ENCODE data around the gene B3GAT1.
A peak's percentile ranks its signal among the peaks of the same experiment; 100 is the strongest.
"Not testable (repeated sequence)": the region's sequence is repeated elsewhere in the genome, so short reads cannot be mapped to it uniquely, and the experiment has no call there.

Gene B3GAT1, protein sequence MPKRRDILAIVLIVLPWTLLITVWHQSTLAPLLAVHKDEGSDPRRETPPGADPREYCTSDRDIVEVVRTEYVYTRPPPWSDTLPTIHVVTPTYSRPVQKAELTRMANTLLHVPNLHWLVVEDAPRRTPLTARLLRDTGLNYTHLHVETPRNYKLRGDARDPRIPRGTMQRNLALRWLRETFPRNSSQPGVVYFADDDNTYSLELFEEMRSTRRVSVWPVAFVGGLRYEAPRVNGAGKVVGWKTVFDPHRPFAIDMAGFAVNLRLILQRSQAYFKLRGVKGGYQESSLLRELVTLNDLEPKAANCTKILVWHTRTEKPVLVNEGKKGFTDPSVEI

DNA sequence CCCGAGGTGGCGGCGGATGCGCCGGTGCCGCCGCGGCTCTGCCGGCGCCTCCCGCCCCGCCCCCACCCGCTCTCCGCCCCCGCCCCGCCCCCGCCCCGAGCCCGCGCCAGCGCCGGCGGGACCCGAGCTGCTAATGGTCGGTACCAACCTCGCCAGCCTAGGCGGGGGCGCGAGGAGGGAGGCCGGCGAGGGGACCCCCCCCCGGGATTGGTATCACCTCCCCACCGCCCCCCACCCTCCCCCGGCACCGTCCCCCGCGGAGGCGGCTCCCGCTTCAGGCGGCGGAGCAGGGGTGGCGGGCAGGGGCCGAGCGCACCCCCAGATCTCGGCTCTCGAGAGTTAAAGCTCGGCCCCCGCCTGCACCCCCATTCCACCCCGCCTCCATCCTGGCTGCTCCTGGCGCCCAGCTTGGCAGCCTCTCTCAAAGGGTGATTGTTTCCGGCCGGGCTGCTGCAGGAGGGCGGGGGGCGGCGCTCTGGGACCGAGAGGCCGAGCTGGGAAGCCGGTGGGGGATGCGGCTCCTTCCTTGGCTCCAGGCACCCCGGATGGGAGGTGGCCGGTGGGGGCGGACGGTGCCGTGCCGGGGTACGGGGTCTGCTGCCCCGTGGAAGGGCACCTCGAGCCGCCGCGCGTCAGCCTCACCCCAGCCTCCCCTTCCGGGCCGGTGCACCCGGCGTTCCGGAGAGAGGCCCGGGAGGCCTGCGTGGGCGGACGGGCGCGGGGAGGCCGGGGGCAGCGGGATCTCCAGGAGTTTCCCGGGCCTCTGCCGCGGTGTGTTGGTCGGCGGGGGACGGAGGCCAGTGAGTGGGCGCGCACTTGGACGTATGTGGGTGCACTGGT lies at the start of gene B3GAT1:
Gene B3GAT1, minus strand, starts transcription at position 40 of the 840 bp plus-strand sequence. CDS start 24,583 bp downstream, outside the sequence.
- DNase-seq, result peak in 57 of 58 donors; percentile 55 to 96 (median 90)

DNA sequence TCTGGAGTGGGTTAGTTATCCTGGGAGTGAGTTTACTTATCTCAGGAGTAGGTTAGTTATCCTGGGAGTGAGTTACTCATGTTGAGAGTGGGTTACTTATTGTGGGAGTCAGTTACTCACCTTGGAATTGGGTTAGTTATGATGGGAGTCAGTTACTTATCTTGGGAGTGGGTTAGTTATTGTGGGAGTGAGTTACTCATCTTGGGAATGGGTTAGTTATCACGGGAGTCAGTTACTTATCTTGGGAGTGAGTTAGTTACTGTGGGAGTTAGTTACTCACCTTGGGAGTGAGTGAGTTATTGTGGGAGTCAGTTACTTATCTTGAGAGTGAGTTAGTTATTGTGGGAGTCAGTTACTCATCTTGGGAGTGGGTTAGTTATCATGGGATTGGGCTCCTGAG lies 49.6 kb upstream of the B3GAT1 start:
- DNase-seq, result no peak

DNA sequence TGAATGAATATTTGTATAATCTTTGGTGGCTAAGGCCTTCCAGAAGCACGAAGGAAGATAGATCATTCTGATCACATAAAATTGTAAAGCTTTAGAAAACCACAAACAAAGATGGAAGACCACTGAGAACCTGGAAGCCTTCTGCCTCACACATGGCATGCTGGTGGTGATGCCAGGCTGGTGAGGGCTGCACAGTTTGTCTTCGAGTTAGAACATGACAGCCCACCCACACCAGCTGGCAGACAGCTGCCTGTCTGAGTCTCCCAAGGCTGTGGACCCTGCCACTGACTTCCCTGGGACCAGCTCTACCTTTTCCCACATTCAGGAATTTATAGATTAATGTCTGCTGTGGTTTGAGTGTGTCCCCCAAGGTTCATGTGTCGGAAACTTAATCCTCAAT lies 48.8 kb upstream of the B3GAT1 start:
- no peak for DNase-seq

DNA sequence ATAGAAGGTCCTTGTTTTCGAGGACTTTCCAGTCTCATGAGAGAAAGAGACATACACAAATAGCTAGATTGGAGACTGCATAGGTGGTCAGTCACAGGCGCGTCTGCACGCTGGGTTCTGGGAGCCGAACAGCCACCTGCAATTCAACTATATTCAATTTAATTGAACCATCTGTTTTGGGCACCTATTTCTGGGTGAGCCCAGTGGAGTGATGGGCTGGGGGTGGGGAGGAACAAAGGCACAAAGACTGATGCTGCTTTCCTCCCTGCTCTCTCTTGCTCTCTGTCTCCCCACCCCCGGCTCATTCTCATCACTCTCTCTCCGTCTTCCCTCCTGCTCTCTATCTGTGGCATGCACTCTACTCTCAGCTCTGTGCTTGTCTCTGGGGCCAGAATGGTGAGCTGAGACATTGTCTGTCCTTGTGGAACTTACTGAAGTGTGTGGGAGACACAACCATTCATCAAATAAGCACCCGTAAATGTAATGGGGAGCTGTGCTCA lies 48.1 kb upstream of the B3GAT1 start:
- no peak for DNase-seq

DNA sequence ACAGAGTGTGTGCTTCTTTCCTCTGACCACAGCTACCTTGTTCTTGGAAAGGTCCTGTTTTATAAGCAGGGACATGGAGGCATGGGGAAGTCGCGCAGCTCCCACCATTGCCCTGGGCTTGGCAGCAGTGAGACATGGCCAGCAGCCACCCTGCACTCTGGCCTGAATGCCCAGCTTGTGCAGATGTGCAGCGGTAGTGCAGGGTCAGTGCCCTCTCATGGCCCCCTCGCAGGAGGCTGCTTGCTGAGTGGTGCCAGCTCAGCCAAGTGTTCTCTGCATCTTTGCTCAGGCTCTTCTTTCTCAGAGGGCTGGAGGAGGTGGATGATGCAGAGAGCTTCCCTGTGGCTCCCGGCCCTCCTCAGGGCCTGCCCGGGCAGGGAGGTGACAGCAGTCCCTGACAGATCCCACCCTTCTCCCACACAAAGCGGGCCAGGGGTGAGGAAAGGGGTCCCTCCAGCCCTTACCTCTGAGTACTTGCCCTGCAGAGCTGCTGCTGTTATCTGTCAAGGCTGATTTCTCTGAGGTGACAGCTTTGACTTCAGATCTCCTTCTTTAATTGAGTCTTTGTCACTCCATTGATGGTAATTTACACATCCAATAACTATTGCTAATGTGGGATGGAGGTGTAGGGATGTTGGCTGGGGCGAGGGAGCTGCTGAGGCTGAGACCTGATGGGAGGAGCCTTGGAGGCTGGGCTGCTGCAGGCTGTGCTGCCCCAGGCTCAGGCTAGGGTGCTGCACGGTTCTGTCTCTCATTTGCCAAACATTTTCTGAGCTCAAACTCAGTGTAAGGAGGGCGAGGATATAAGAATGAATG lies 47.4 kb upstream of the B3GAT1 start:
- DNase-seq, result peak in 6 of 58 donors; percentile 9 to 38 (median 19)

DNA sequence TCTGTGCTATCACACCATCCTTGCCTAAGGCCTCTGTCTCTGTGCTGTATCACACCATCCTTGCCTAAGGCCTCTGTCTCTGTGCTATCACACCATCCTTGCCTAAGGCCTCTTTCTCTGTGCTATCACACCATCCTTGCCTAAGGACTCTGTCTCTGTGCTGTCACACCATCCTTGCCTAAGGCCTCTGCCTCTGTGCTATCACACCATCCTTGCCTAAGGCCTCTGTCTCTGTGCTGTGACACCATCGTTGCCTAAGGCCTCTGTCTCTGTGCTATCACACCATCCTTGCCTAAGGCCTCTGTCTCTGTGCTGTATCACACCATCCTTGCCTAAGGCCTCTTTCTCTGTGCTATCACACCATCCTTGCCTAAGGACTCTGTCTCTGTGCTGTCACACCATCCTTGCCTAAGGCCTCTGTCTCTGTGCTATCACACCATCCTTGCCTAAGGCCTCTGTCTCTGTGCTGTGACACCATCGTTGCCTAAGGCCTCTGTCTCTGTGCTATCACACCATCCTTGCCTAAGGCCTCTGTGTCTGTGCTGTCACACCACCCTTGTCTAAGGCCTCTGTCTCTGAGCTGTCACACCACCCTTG lies 45.5 kb upstream of the B3GAT1 start:
- not testable (repeated sequence) for DNase-seq

DNA sequence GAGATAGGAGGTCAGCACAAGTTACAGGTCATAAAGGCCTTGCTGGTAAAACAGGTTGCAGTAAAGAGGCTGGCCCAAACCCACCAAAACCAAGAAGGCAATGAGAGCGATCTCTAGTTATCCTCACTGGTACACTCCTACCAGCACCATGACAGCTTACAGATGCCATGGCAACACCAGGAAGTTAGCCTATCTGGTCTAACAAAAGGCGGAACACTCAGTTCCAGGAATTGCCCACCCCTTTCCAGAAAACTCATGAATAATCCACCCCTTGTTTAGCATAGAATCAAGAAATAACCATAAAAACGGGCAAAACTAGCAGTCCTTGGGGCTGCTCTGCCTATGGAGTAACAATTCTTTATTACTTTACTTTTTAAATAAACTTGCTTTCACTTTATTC lies 43.5 kb upstream of the B3GAT1 start:
- DNase-seq, result peak in 3 of 58 donors; percentile 12 to 49 (median 26)

DNA sequence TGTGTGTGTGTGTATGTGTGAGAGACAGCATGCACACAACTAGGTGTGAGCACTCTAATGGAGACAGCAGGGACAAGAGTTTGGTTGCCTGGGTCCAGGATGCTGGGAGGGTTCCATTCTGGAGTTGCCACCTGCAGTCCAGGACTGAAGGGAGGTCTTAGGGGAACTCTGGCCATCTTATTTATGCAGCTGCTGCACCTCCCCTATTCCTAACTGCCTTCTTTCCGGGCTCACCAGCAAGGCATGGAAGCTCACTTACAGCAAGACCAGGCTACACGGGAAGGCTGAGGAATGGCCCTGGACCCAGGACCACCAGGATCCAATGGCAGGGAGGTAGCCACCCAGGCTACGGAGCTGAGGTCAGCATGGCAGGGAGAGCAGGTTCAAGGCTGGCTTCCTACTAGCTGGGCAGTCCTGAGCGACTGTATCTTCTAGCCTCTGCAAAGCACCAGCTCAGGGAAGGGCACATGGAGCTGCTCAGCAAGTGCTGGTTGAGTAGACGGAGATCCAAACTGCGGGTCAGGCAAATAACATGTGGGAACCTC lies 42.2 kb upstream of the B3GAT1 start:
- no peak for DNase-seq

DNA sequence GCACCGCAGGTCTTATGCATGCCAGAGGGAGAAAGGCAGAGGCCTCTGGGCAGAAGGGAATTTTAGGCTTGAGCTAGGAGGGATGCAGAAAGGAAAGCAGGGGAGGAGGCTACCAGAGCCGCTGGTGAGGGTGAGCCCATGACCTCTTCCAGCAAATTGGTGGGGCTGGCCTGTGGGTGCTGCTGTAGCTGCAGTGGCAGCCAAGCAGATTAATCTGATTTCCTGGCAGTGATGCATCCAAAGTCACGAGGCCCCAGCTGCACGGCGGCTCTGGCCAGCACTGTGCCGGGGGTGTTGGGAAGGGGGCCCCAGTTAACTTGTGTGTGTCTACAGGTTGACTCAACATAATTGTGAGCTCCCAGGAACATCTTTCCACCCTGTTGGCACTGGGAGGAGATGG lies 41.4 kb upstream of the B3GAT1 start:
- DNase-seq, result peak in 33 of 58 donors; percentile 9 to 73 (median 44)

DNA sequence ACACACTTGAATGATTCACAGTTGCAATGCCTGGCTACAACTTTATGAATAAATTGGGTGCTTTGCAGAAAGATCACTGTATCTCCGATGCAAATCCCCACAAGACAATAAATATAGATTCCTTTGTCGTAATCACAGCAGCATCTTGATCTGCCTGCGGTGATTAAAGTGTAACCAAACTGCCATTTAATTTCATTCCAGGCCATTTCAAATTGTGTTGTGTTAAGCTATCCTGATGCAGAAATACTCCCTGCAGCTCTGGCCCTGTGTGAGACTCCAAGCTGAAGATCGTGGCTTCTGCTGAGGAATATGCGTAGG lies 40.8 kb upstream of the B3GAT1 start:
- DNase-seq, result no peak

DNA sequence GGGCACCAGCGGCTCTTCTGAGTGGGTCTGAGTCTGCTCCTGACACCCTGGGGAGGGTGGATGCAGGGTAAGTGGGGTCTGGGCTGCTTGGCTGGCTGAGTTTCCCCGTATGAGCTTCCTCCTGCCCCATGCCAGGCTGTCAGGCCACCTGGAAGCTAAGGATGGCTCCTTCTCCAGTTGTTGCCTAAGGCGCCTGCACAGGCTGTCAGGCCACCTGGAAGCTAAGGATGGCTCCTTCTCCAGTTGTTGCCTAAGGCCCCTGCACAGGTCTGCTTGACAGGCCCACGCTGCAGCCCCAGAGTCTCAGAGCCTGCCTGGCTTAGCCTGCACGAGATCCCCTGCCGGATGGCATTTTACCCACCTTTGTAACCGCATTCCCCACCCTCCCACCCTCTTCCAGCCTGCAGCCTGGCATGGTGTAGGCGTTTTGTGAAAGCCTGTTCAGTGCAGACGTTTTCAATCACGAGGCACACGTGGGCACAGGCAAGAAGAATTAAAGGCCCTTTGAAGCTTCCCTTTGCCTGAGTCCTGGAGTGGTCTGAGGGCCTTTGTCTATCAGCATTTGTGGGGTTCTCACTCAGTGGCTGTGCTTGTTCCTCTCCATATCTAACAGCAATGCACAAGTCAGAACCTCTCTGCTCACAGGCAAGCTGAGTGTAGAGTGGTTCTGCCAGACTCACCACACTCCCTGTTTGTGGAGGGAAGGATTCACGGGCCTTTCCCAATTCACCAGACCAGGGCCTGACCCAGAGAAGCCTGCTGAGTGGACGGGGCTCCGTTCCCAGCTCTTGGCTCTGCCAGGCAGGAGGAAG lies 40.2 kb upstream of the B3GAT1 start:
- peak in 37 of 58 donors; percentile 20 to 76 (median 48) for DNase-seq

DNA sequence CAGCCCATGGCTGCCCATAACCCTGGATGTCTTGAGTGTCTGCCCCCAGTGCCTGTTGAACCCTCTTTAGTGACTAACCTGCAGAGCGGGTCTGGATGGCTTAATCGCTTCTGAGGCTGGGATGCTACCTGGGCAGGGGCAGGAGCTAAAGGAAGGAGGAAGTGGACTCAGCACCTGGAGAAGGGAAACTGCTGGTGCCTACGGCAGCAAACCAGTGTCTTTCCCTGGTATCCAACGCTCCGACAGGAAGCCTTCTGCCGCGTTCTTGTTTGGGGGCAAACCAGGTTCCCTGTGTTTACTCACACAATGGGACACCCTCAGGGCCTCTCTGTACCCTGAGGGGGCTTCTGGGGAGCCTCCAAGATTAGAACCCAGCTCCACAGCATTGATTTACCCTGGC lies 38.1 kb upstream of the B3GAT1 start:
- no peak for DNase-seq

DNA sequence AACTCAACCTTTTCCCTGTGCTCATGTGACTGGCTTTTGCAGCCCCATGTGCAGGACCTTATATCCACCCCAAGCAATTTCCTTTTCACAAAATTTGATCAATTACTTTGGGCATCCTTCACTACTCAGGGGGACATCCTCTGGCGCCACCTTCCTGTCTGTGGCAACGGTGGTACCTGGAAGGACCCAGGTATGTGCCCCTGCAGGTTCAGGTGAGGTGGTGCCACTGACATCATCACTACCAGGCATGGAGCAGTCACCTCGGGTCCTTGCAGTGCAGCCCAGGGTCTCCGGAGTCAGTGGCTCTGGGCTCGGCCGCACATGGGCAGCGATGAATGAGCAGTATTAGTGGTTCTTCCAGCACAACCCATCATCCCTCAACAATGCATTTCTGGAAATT lies 37.7 kb upstream of the B3GAT1 start:
- no peak for DNase-seq

DNA sequence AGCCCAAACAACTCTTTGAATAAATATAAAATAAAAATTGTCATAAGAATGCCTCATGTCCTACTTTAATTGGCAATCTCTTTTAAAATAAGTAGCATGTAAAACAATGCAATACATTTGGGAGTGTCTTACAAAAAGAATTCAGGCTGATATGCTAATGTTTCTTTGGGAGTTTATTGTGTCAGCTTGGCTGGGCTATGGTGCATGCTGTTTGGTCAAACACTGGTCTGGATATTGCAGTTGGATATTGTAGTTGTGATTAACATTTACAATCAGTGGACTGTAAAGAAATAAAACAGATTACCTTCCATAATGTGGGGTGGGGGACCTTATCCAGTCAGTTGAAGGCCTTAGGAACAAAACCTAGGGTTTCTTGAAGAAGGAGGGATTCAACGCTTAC lies 37.0 kb upstream of the B3GAT1 start:
- DNase-seq, result no peak

DNA sequence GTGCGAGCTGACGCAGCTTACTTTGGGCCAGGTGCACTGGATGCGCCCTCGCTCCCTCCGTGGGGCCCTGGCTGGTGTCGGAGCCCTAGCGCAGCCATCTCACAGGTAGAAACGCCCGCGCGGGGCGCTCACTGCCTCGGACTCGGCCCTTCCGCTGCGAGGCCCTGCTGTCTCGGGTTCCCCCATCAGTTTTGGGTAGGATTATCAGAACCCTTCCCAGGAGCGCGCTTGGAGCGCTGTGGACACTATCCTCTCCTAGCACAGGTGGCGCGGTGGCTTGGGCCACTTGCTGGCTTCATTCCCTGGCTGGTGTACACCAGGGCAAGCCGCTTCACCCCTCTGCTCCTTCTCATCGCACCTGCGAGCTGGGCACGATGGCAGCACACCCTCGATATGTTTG lies 35.7 kb upstream of the B3GAT1 start:
- no peak for DNase-seq

DNA sequence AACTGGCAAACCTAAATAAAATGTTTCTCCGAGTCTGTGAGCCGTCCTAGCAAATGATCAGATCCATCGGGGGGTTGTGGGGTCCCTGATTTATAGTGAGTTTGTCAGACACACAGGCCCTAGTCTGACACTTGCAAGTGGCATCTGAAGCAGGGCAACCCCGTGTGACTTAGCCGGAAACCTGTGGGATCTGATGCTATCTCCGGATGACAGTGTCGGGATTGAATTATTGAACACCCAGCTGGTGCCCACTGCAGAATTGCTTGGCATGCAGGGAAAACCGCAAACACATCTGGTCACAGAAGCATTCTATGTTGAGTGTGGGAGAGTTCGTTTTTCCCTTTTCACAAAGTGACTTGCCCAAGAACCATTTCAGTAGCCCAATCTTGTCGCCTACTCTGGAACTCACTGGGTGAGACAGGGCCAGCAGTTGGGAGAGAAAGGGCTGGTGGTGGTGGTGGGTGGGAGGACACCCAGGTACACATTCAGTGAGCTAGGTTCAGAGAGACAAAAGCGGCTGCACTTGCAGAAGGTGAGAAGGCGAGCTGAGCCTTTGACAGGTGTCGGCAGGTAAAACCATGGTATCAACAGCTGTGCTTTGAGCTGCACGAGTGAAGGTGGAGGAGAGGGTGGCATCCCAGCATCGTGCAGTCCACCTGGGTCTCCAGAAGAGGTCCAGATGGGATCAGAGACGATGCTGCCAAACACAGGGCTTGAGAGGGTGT lies 33.7 kb upstream of the B3GAT1 start:
- no peak for DNase-seq

DNA sequence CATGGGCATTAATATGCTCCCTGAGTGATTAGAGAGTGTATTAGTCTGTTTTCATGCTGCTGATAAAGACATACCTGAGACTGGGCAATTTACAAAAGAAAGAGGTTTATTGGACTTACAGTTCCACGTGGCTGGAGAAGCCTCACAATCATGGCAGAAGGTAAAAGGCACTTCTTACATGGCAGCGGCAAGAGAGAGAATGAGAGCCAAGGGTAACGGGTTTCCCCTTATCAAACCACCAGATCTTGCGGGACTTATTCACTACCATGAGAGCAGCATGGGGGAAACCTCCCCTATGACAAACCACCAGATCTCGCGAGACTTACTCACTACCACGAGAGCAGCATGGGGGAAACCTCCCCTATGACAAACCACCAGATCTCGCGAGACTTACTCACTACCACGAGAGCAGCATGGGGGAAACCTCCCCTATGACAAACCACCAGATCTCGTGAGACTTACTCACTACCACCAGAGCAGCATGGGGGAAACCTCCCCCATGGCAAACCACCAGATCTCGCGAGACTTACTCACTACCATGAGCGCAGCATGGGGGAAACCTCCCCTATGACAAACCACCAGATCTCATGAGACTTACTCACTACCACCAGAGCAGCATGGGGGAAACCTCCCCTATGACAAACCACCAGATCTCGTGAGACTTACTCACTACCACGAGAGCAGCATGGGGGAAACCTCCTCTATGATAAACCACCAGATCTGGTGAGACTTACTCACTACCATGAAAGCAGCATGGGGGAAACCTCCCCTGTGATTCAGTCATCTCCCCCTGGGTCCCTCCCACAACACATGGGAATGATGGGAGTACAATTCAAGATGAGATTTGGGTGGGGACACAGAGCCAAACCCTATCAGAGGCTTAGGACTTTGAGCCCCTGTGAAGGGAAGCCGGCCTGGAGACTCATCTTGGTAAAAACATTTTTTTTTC lies 32.4 kb upstream of the B3GAT1 start:
- not testable (repeated sequence) for DNase-seq

DNA sequence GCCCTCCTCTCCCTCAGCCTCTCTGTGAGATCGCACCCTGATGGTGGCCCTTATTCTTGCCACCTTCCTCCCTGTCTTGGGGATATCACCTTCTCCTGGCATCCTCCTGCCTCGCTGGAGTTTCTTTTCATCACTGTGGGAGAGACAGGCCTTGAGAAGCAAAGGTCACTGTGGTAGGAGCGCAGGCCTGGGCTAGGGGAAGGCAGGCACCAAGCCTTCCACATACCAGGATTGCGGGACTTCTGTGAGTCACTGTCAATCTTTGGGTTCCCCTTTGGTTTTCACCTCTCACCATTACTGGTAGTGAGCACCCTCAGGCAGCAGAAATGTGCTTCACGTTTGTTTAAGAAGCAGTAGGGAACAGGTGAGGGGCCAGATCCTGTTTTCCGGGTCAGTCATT lies 31.2 kb upstream of the B3GAT1 start:
- DNase-seq, result no peak

All from anterior cingulate cortex (tissue), 58 donors.